Measurements from ENCODE around the gene BCR.

The BCR gene

GRCh38 chr22:23211622-23212021 is 31.3 kb downstream of the BCR start:
- DNase-seq (ENCODE audit: low read depth, low spot score) = no peak
- H3K4me3 ChIP-seq (ENCODE audit: low read length) = no peak overlapping the region

DNA sequence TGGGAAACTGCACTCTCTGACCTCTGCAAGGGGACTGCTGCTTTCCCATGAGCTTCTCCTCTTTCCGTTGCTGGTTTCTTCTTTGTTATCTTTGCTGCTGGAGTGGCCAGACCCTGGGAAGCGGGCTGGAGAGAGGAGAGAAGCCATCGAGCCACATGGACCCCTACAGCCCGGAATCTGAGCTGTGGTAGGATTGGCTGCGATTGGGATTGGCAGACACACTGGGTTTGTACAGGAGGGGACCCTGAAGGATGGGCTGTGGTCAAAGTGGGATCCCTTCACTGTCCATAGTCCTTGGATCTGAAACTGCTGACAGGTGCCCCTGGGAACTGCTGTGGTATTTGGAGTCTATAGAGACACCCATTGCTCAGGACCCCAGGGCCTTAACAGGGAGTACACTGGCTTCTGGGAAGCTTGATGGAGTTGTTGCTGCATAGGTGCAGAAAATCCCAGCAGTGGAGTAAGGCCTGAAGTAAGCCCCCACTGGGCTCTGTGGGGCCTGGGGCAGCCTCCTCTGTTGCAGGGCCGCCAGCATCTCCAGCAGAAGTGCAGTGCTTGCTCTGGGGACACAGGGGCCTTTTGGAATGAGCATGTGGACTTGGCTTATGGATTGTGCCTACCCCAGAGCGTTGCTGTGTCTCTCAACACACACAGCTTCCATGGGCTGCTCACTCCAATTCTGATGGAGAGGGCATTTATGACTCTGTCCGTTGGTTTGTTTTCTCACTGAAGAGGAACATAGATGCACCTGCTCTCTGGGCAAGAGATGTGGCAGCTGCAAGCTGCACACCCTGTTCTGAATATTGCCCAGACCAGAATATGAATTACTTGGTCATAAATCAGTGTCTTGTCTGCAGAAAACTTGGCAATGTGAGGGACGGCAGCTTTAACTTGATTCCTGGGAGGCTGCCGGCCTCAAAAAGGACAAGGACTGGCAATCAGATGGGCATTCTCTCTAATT is 32.0 kb downstream of the BCR start:
- H3K4me3 ChIP-seq (ENCODE audit: low read length) = no peak overlapping the region
- no peak for DNase-seq (ENCODE audit: low read depth, low spot score)

DNA sequence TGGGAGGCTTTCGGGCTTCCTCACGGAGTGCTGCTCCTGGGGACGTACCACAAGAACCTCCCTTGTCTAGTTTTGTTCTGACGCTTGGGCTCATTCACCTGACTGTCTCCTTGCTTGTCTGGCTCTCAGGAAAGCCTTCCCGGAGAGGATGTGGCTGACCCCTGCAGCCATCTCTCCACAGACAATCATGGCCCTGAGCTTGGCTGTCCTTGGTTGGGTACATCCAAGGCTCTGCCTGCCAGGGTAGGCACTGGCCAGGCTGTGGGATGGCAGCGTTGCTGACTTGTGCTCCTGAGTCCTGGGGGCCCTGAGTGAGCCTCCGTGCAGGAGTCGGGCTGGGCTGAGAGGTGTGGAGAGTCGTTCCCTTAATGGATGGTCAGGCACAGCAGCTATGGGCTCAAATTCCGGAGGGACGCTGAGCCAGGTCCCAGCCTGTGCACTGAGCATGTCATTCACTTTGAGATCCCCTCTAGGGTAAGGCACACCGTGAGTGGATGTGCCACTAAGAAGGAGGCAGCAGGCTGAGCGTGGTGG is 32.8 kb downstream of the BCR start:
- no peak for DNase-seq (ENCODE audit: low read depth, low spot score)
- no peak overlapping the region for H3K4me3 ChIP-seq (ENCODE audit: low read length)

GRCh38 chr22:23213581-23214334 is 33.4 kb downstream of the BCR start:
- no peak for DNase-seq (ENCODE audit: low read depth, low spot score)
- H3K4me3 ChIP-seq (ENCODE audit: low read length) = no peak overlapping the region

DNA sequence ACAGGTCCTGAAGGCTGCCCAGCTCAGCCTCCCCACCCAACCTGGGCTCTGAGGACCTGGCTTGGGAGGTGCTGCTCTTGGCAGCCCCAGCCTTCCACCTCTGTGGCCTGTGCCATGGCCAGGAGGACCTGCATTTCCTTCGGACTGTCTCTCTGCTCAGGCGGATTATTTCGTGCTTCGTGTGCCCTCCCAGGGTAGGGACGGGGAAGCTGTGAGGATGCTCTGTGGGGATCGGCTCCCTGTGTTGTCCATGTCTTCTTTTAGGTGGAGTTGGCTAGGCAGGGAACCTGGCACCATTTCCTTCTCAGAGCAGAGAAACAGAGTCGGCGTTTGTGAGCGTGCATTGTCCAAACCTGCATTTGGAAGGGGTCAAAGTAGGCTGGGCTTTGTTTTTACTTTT is 34.1 kb downstream of the BCR start:
- DNase-seq (ENCODE audit: low read depth, low spot score) = no peak
- H3K4me3 ChIP-seq (ENCODE audit: low read length) = no peak overlapping the region

- peak; percentile 89 for DNase-seq (ENCODE audit: low read depth, low spot score)
Observed at GRCh38 chr22:23215294-23216241, 35.3 kb downstream of the BCR start.

GRCh38 chr22:23216461-23217170 is 36.3 kb downstream of the BCR start:
- peak; percentile 94 for DNase-seq (ENCODE audit: low read depth, low spot score)
- peak overlapping the region; percentile 62 for H3K4me3 ChIP-seq (ENCODE audit: low read length)

More at GRCh38 chr22:23215294-23216241, 35.3 kb downstream of the BCR start:
- peak overlapping the region; percentile 62 for H3K4me3 ChIP-seq (ENCODE audit: low read length)

DNA sequence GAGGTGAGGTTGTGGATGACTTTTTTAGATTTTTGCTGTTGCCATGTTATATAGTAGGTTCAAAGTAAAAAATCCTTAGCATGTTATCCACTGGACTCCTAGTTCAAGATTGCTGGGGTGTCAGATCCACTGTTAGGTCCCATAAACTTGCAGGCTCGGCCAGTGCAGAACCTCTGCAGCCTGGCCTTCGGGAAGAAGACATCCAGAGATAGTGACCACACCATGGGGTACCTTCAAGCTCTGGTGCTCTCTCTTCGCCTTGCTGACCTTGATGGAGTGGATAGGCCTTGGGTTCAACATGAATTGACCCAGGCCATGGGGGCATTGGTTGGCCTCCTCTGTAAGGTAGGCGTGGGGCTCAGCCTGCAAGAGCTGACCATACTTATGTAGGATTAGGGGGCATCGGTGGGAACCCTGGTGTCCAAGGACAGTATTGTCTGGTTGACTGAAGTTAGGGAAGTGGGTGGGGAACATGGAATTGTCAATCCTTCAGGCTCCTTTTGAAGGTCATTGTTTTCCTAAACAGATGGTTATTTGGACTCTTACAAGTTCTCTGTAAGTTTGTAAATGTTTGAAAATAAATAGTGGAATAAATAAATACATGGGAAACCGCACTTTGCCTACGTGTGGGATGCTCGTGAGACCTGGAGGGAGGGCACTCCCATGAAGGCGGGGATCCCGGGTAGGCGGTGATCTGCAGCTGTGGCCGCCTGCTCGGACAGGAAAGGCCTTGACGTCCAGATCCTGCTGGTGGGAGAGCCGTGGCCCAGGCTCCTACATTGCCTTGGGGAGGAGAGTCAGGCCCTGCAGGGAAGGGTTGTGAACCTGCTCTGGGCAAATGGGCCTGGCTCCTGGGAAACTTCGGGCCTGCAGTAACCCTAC is 37.1 kb downstream of the BCR start:
- no peak for DNase-seq (ENCODE audit: low read depth, low spot score)
- H3K4me3 ChIP-seq (ENCODE audit: low read length) = peak overlapping the region; percentile 62

- DNase-seq (ENCODE audit: low read depth, low spot score) = no peak
- H3K4me3 ChIP-seq (ENCODE audit: low read length) = peak overlapping the region; percentile 62
Observed at GRCh38 chr22:23218053-23218866, 38.0 kb downstream of the BCR start.

- no peak for DNase-seq (ENCODE audit: low read depth, low spot score)
- H3K4me3 ChIP-seq (ENCODE audit: low read length) = peak overlapping the region; percentile 62
Observed at GRCh38 chr22:23218867-23219251, 38.5 kb downstream of the BCR start.

DNA sequence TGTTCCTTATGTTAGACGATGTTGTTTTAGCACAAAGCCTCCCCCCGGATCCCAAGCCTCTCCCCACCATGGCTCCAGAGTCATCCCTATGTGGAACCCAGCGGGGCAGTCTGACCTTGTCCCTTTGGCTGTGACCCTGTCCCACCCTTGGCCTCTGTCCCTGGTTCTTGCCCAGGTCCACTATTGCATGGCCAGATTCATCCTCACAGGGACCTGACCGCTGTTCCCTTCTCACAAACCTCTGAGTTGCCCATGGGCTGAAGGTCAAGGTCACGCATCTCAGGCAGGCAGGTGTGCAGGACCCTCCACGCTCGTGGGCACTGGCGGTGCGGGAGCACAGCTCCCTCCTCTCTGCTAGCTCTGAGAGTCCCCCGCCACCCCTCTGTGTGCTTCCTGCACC is 39.0 kb downstream of the BCR start:
- H3K4me3 ChIP-seq (ENCODE audit: low read length) = peak overlapping the region; percentile 62
- DNase-seq (ENCODE audit: low read depth, low spot score) = no peak

- peak; percentile 72 for DNase-seq (ENCODE audit: low read depth, low spot score)
- H3K4me3 ChIP-seq (ENCODE audit: low read length) = peak overlapping the region; percentile 62
Observed at GRCh38 chr22:23219822-23220484, 39.6 kb downstream of the BCR start.

DNA sequence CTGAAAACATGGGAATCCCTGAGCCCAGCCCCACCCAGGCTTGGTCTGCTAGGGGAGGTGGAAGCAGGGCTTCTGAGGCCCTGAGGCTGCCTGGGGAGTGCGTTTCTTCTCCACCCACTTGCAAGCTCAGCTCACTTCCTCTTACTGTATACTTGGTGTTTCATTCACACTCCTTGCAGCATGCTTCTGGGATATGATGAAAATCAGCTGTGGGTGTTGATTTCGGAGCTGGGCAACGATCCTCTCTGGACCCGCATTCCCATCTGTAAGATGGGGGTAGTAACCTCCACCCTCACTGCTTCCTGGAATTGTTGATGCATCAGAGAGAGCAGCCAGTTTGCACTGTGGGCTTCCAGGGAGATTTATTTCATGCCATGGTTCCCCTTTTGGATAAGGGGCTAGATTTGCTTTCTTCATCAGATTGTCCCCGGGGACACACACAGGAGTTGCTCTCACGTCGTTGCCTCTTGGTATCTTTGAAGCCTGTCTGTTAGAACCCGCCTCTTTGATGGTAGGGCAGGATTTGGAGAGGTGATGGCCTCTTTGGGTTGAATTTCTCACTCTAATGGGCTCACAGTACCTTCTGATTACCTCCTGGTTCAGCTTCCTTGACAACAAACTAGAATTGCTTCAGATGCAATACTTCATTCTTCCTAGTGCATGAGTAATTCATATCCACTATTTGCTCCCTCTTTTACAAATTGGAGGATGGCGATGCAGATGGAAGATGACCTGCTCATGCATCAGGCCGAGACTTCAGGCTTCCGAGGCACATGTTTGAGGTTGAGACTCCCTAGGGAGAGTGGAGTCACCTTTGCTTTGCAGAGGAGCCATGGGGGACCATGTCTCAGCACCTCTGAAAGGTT is 40.4 kb downstream of the BCR start:
- peak overlapping the region; percentile 62 for H3K4me3 ChIP-seq (ENCODE audit: low read length)
- peak; percentile 62 for DNase-seq (ENCODE audit: low read depth, low spot score)

DNA sequence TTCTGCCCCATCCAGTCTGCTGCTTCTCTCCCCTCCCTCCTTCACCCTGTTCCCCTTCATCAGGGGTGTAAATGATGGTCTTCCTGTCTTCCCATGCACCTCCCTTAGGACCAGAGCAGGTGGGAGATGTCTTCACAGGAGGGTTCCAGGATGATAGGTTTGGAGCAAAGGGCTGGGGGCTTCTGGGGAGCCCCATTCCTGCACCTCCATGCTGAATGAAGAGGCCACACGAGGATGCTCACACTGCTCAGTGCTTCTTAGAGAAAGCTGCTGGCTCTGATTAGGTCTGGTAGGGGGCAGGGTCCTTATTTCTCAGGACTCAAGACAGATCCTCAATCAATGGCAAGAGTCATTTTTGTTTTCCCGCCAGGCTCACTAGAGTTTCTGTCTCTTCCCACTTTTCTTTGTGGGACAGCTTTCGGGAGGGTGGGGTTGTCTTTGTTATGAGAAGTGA is 41.1 kb downstream of the BCR start:
- no peak for DNase-seq (ENCODE audit: low read depth, low spot score)
- no peak overlapping the region for H3K4me3 ChIP-seq (ENCODE audit: low read length)

All from Jurkat, Clone E6-1 (cell line).